GM06990 (cell line): ENCODE measurements around the gene LSM4.
"Not testable (repeated sequence)": the region's sequence is repeated elsewhere in the genome, so short reads cannot be mapped to it uniquely, and the experiment has no call there.

Experiments
- DNase-seq: peaks from one replicate; pipeline ENCODE4 v3.0.0-alpha.2; 2011; ENCODE audit not compliant: insufficient read length; ENCODE audit errors: extremely low read depth
- H3K27me3 ChIP-seq: replicated peaks from 2 replicates; pipeline ENCODE4 v1.6.0; 2011; ENCODE audit warnings: low read length; ENCODE audit not compliant: control insufficient read depth, insufficient read depth
- H3K36me3 ChIP-seq: 2 replicates; pipeline ENCODE4 v1.5.1; 2011; ENCODE audit warnings: low read length; ENCODE audit not compliant: control insufficient read depth, insufficient read depth
- H3K4me3 ChIP-seq: replicated peaks from 2 replicates; pipeline ENCODE4 v1.5.1; 2011; ENCODE audit warnings: low read depth, mild to moderate bottlenecking, control low read depth, low read length
- CTCF ChIP-seq: IDR thresholded peaks from 2 replicates; pipeline ENCODE4 v1.5.1; 2011; ENCODE audit warnings: low read length, control low read depth, mild to moderate bottlenecking, inconsistent platforms; ENCODE audit not compliant: insufficient read depth, poor library complexity, severe bottlenecking

Gene LSM4

GRCh38 chr19:18322759-18323460 lies at the start of gene LSM4:
LSM4 (minus strand) TSS chr19:18323076; CDS start chr19:18323020, 56 bp downstream.
- TF ChIP-seq CTCF = peak; percentile 51
- Histone ChIP-seq H3K36me3 (peaks cover 5% of the 10 kb centered on the region), H3K27me3 (no peaks in the 10 kb centered on the region), H3K4me3 (peak within 1 kb of the TSS; percentile 80)
- DNase-seq = peak; percentile 100

- no peak for DNase-seq
- H3K27me3 ChIP-seq = no peaks in the 10 kb centered on the region
- H3K36me3 ChIP-seq = peaks cover 4% of the 10 kb centered on the region
- no peak for TF ChIP-seq CTCF
- H3K4me3 ChIP-seq = no peak overlapping the region
These were observed 45.8 kb upstream of the LSM4 start for GRCh38 chr19:18368504-18369222.

DNA sequence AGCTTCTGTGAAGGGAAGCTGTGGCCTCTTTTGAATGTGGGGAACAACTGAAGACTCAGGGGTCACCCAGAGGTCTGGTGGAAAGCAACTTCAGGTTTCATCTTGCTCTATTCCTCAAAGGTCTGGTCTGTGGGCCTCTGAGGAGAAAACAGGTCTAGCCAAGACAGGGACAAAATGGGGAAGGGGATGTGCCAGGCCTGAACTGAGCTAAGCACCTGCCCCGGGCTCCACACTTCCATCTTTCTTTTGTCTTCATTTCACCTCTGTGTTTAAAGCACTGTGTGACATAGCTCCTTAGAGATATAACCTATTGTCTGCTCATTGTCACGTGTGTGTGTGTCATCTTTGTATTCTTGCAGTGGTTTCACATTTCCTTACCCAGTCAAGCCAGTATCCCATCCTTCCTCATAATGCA lies 43.2 kb upstream of the LSM4 start:
- H3K36me3 ChIP-seq = peaks cover 8% of the 10 kb centered on the region
- TF ChIP-seq CTCF = no peak
- H3K4me3 ChIP-seq = no peak overlapping the region
- no peak for DNase-seq
- no peaks in the 10 kb centered on the region for H3K27me3 ChIP-seq

DNA sequence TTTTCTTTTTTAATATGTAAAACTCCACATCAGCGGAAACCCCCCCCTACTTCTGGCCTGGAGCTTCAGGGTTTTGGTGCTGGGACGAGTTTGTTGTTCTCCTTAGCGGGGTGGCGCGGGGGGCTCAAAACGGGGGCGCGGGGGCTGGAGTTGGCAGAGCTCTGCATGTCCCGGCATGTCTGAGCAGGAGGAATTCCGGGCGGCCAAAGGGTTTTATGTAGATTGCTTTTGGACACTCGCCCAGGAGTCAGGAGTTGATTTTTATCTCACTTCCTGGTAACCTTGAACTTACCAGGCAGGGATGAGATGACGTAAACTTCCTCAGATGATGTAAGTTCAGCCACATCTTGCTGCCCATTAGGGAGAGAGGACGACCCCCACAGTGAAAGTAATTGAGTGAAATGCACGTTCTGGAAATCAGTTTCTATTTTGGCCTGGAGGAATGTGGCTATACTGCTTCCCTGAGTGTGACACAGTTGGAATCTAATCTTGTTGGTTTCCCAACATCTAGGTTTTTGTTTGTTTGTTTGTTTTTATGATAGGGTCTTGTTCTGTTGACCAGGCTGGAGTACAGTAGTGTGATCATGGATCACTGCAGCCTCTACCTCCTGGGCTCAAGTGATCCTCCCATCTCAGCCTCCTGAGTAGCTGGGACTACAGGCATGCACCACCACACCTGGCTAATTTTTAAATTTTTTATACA lies 42.1 kb upstream of the LSM4 start:
- Histone ChIP-seq H3K4me3 (no peak overlapping the region), H3K36me3 (peaks cover 8% of the 10 kb centered on the region), H3K27me3 (no peaks in the 10 kb centered on the region)
- no peak for TF ChIP-seq CTCF
- no peak for DNase-seq

GRCh38 chr19:18364277-18364825 lies 41.5 kb upstream of the LSM4 start:
- DNase-seq, H3K27me3 ChIP-seq, H3K4me3 ChIP-seq: not testable (repeated sequence)
- H3K36me3 ChIP-seq = peaks cover 11% of the 10 kb centered on the region

DNA sequence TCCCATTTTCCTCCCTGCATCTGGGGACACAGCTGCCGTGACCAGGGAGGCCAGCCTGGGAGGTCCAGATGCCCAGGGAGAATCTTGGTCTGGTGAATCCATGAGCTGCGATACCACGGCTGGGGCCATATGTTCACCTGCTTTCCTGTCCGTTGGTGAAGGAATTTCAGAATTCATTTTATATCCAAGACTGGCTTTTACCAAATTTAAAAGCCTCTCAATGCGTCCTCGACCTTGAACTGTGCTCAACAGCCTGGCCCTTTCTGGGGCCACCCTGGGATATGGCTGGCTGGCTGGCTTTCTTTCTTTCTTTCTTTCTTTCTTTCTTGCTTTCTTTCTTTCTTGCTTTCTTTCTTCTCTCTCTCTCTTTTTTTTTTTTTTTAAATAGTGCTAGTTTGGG lies 40.9 kb upstream of the LSM4 start:
- H3K36me3 ChIP-seq = peaks cover 13% of the 10 kb centered on the region
- DNase-seq = no peak
- TF ChIP-seq CTCF = no peak
- no peaks in the 10 kb centered on the region for H3K27me3 ChIP-seq
- no peak overlapping the region for H3K4me3 ChIP-seq
